ENCODE results near the gene STX4.

STX4 gene

GRCh38 chr16:31085873-31086628 lies 52.7 kb downstream of the STX4 start:
- no peaks in the 10 kb centered on the region for H3K9me2 ChIP-seq (replicated peaks; ENCODE audit: insufficient read depth, low read length)
- H3K79me2 ChIP-seq (ENCODE audit: insufficient read depth, low read length), result no peaks in the 10 kb centered on the region; the same call in 1 of the 2 replicates
- H4K20me1 ChIP-seq (ENCODE audit: low read depth, low read length), result no peaks in the 10 kb centered on the region
- H3K27ac ChIP-seq (ENCODE audit: low read depth, low read length), result no peak overlapping the region
- no peak overlapping the region for H3K4me3 ChIP-seq (ENCODE audit: insufficient read depth, low read length, poor library complexity, severe bottlenecking)
- no peak overlapping the region for H3K9ac ChIP-seq (ENCODE audit: low read length)
- no peak overlapping the region for H3K4me2 ChIP-seq (ENCODE audit: low read depth, low read length, poor library complexity, severe bottlenecking)
- H3F3A ChIP-seq (ENCODE audit: insufficient read depth), result no peaks in the 10 kb centered on the region
- H3K27me3 ChIP-seq (ENCODE audit: low read length), result no peaks in the 10 kb centered on the region
- no peak for TF ChIP-seq CTCF (IDR thresholded peaks at IDR 0.05; ENCODE audit: insufficient read depth, low read length, poor library complexity, severe bottlenecking)
- no peak for TF ChIP-seq EZH2phosphoT487 (conservative IDR thresholded peaks at IDR 0.05; ENCODE audit: low read length)
- H3K9me3 ChIP-seq (ENCODE audit: insufficient read depth, low read length), result no peaks in the 10 kb centered on the region
- H3K36me3 ChIP-seq (ENCODE audit: low read length), result no peaks in the 10 kb centered on the region
- no peak overlapping the region for H2AFZ ChIP-seq (ENCODE audit: low read depth, low read length, severe bottlenecking)

- Histone ChIP-seq H4K20me1 (ENCODE audit: low read depth, low read length) (no peaks in the 10 kb centered on the region), H2AFZ (ENCODE audit: low read depth, low read length, severe bottlenecking) (no peak overlapping the region), H3K9me3 (ENCODE audit: insufficient read depth, low read length) (no peaks in the 10 kb centered on the region)
These were observed 53.2 kb downstream of the STX4 start for GRCh38 chr16:31086629-31086906.

GRCh38 chr16:31087481-31087880 lies 54.1 kb downstream of the STX4 start:
- H3F3A ChIP-seq (ENCODE audit: insufficient read depth), result peaks cover under 1% of the 10 kb centered on the region; the same call in 1 of the 2 replicates
- no peaks in the 10 kb centered on the region for H3K9me3 ChIP-seq (ENCODE audit: insufficient read depth, low read length)
- no peak overlapping the region for H3K27ac ChIP-seq (ENCODE audit: low read depth, low read length)
- no peak overlapping the region for H2AFZ ChIP-seq (ENCODE audit: low read depth, low read length, severe bottlenecking)
- TF ChIP-seq CTCF (IDR thresholded peaks at IDR 0.05; ENCODE audit: insufficient read depth, low read length, poor library complexity, severe bottlenecking), result no peak
- no peak for TF ChIP-seq EZH2phosphoT487 (conservative IDR thresholded peaks at IDR 0.05; ENCODE audit: low read length)
- H3K4me2 ChIP-seq (ENCODE audit: low read depth, low read length, poor library complexity, severe bottlenecking), result no peak overlapping the region
- H3K36me3 ChIP-seq (ENCODE audit: low read length), result no peaks in the 10 kb centered on the region
- H3K9me2 ChIP-seq (replicated peaks; ENCODE audit: insufficient read depth, low read length), result no peaks in the 10 kb centered on the region
- H3K4me3 ChIP-seq (ENCODE audit: insufficient read depth, low read length, poor library complexity, severe bottlenecking), result no peak overlapping the region
- H3K79me2 ChIP-seq (ENCODE audit: insufficient read depth, low read length), result peaks cover 2% of the 10 kb centered on the region
- H3K9ac ChIP-seq (ENCODE audit: low read length), result no peak overlapping the region
- no peaks in the 10 kb centered on the region for H3K27me3 ChIP-seq (ENCODE audit: low read length)
- no peaks in the 10 kb centered on the region for H4K20me1 ChIP-seq (ENCODE audit: low read depth, low read length)

More at GRCh38 chr16:31086629-31086906, 53.2 kb downstream of the STX4 start:
- Histone ChIP-seq H3K27ac (ENCODE audit: low read depth, low read length) (no peak overlapping the region), H3F3A (ENCODE audit: insufficient read depth) (no peaks in the 10 kb centered on the region), H3K9me2 (replicated peaks; ENCODE audit: insufficient read depth, low read length) (no peaks in the 10 kb centered on the region), H3K36me3 (ENCODE audit: low read length) (no peaks in the 10 kb centered on the region), H3K4me2 (ENCODE audit: low read depth, low read length, poor library complexity, severe bottlenecking) (no peak overlapping the region), H3K9ac (ENCODE audit: low read length) (no peak overlapping the region), H3K4me3 (ENCODE audit: insufficient read depth, low read length, poor library complexity, severe bottlenecking) (no peak overlapping the region), H3K27me3 (ENCODE audit: low read length) (no peaks in the 10 kb centered on the region), H3K79me2 (ENCODE audit: insufficient read depth, low read length) (no peaks in the 10 kb centered on the region; the same call in 1 of the 2 replicates)
- no peak for TF ChIP-seq EZH2phosphoT487 (conservative IDR thresholded peaks at IDR 0.05; ENCODE audit: low read length)
- TF ChIP-seq CTCF (IDR thresholded peaks at IDR 0.05; ENCODE audit: insufficient read depth, low read length, poor library complexity, severe bottlenecking), result no peak

Data from SU-DHL-6 (cell line).